Type B pancreatic cell (in vitro differentiated cells): ENCODE measurements around the gene PPIG. TPM values are rescaled to one million over a fixed set of nuclear protein-coding genes. Genes with fewer than 3 reads are reported as not detected.

Experiments used
- DNase-seq: peaks from one replicate; pipeline ENCODE4 v3.0.0; 2021; ENCODE audit warnings: mixed read lengths; ENCODE audit not compliant: unreplicated experiment; ENCODE audit errors: extremely low spot score
- H3K27ac Mint-ChIP-seq: 2 replicates; pipeline ENCODE4 v1.8.0; 2021; ENCODE audit warnings: mild to moderate bottlenecking, mixed read lengths
- H3K27me3 Mint-ChIP-seq: 2 replicates; pipeline ENCODE4 v1.8.0; 2021; ENCODE audit warnings: mixed read lengths
- H3K36me3 Mint-ChIP-seq: 2 replicates; pipeline ENCODE4 v1.8.0; 2021; ENCODE audit warnings: mixed read lengths
- H3K4me1 Mint-ChIP-seq: one replicate; pipeline ENCODE4 v1.8.0; 2021; ENCODE audit warnings: mixed read lengths; ENCODE audit not compliant: unreplicated experiment
- H3K4me3 Mint-ChIP-seq: 2 replicates; pipeline ENCODE4 v1.8.0; 2021; ENCODE audit warnings: mild to moderate bottlenecking, mixed read lengths
- H3K9me3 Mint-ChIP-seq: 2 replicates; pipeline ENCODE4 v1.8.0; 2021; ENCODE audit warnings: mixed read lengths
- total RNA-seq: library from RNA; stranded (reverse); gene quantifications from 2 replicates; pipeline ENCODE4 v1.2.1, GENCODE V29; 2021; ENCODE audit warnings: low replicate concordance
- TF ChIP-seq, protein P1 (sequence below): fragments of 200-600 bp; sonication (generic); conservative IDR thresholded peaks from 2 replicates; pipeline ENCODE4 v1.5.0; 2021; ENCODE audit warnings: antibody characterized with exemption, mild to moderate bottlenecking

PPIG gene
- total RNA-seq, 1 donor from 2014 or later: 61.4 TPM

DNA sequence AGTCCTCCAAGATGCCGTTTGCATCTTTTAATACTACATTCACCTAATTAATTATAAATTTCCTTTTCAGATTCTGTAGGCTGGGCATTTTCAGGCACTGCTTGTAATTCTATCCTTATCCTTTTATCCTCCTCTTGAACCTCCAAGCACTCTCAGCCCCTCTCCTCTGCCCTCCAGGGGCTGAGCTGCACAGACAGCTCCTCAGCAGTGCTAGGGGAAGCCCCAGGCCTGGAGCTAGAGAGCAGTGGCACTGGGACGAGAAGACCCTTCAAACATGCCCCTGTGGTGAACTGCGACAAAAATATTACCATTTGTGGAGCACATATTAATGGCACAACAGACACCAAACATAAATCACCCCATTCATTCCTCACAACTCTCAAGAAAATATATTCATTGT, 77.1 kb downstream of the PPIG start:
- TF ChIP-seq, protein P1, sequence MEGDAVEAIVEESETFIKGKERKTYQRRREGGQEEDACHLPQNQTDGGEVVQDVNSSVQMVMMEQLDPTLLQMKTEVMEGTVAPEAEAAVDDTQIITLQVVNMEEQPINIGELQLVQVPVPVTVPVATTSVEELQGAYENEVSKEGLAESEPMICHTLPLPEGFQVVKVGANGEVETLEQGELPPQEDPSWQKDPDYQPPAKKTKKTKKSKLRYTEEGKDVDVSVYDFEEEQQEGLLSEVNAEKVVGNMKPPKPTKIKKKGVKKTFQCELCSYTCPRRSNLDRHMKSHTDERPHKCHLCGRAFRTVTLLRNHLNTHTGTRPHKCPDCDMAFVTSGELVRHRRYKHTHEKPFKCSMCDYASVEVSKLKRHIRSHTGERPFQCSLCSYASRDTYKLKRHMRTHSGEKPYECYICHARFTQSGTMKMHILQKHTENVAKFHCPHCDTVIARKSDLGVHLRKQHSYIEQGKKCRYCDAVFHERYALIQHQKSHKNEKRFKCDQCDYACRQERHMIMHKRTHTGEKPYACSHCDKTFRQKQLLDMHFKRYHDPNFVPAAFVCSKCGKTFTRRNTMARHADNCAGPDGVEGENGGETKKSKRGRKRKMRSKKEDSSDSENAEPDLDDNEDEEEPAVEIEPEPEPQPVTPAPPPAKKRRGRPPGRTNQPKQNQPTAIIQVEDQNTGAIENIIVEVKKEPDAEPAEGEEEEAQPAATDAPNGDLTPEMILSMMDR: no peak
- no peak overlapping the region for H3K4me3 Mint-ChIP-seq
- no peaks in the 10 kb centered on the region for H3K36me3 Mint-ChIP-seq
- DNase-seq: no peak
- H3K27me3 Mint-ChIP-seq: no peaks in the 10 kb centered on the region
- no peaks in the 10 kb centered on the region for H3K4me1 Mint-ChIP-seq
- H3K9me3 Mint-ChIP-seq: no peaks in the 10 kb centered on the region
- H3K27ac Mint-ChIP-seq: no peak overlapping the region

DNA sequence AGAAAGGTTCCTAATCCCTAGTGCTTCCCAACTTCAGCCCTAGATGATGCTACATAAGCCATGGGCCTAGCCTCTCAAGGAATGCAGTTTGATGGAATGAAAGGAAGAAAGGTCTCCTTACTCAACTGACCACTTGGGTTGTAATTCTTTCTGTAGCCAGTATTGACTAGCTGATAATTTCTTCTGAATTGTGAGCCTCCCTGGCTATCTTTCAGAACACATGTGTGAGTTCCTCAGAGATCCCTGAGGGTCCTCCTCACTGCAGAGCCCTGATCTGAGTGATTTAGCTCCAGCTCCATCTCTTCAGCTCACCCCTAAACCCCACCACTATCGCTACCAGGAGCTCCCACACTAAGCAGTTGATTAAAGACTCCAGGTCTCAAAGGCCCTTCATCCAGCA, 78.6 kb downstream of the PPIG start:
- H3K27me3 Mint-ChIP-seq: no peaks in the 10 kb centered on the region
- H3K4me1 Mint-ChIP-seq: no peaks in the 10 kb centered on the region
- H3K4me3 Mint-ChIP-seq: no peak overlapping the region
- no peak overlapping the region for H3K27ac Mint-ChIP-seq
- no peaks in the 10 kb centered on the region for H3K36me3 Mint-ChIP-seq
- H3K9me3 Mint-ChIP-seq: no peaks in the 10 kb centered on the region
- TF ChIP-seq, protein P1: no peak
- DNase-seq: no peak

DNA sequence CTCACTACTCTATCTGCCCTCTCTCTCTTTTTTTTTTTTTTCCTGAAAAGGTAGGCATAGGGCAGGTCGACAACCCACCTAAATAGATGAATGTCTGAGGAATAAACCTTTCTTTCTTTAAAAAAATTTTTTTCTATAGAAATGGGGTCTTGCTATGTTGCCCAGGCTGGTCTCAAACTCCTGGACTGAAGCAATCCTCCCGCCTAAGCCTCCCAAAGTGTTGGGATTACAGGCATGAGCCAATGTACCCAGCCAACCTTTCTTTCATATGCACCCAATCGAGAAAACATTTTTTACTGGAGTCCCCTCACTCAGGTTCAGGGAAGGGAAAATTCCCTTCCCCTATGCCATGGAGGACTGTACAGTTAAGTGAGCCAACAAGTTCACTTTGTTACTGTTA, 79.1 kb downstream of the PPIG start:
- TF ChIP-seq, protein P1: no peak
- H3K4me3 Mint-ChIP-seq: no peak overlapping the region
- H3K4me1 Mint-ChIP-seq: no peaks in the 10 kb centered on the region
- no peaks in the 10 kb centered on the region for H3K9me3 Mint-ChIP-seq
- DNase-seq: no peak
- H3K36me3 Mint-ChIP-seq: no peaks in the 10 kb centered on the region
- H3K27ac Mint-ChIP-seq: no peak overlapping the region
- H3K27me3 Mint-ChIP-seq: no peaks in the 10 kb centered on the region

DNA sequence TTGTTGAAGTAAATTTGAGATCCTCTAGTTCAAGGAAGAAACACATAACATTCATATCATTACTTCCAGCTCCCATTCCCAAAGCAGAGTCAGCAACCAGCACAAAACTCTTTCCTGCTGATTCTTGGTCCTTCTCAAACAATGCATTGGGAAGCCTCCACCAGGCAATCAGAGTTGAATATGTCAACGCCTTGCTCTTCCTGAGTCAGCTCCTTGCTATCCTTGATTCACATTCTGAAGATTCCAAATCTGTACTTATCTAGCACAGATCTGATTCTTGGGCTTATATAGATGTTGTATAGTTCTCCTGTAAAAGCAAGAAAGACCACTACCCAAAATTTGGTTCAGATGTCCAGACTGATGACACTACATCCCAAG, 80.4 kb downstream of the PPIG start:
- TF ChIP-seq, protein P1: no peak
- Mint-ChIP-seq H3K4me1 (no peaks in the 10 kb centered on the region), H3K27ac (no peak overlapping the region), H3K4me3 (no peak overlapping the region), H3K27me3 (no peaks in the 10 kb centered on the region), H3K9me3 (no peaks in the 10 kb centered on the region), H3K36me3 (no peaks in the 10 kb centered on the region)
- DNase-seq: no peak

DNA sequence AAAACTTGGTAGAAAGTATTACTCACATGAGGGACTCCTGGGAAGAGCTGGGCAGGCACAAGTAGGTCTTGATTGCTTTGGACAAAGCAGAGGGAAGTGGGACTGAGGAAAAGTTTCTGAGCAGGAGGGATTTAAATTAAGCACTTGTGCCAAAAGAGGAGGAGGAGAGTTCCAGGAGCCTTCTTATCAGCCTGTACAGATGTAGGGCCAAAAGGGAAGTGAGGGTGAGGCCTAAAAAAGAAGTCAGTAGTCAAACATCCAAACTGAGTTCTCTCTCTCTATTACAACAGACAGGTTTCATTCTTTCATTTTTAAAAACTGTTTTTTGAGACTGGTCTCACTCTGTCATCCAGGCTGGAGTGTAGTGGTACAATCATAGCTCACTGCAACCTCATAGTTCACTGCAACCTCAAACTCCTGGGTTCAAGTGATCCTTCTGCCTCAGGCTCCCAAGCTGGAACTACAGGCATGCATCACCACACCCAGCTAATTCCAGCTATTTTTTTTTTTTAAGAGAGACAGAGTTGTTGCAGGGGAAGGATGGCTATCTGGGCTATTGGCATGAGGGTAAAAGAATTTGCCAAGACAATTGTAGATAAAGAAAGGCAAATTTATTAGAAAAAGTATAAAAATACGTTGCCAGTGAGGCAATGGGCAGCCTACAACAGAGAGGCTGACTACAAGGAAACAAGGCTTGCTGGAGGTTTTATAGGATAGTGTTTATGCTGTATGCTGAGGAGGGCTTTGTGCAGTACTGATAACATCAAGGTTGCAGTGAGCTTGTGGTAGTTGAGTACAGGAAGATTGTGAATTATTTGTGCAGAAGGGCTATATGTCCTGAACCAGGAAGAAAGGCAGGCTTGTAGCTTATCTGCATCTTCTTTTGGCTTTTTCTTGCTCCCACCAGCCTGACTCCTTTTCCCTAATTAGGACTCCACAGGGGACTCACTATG, 81.1 kb downstream of the PPIG start:
- DNase-seq: no peak
- no peak overlapping the region for H3K4me3 Mint-ChIP-seq
- TF ChIP-seq, protein P1: no peak
- H3K4me1 Mint-ChIP-seq: no peaks in the 10 kb centered on the region
- H3K9me3 Mint-ChIP-seq: no peaks in the 10 kb centered on the region
- no peak overlapping the region for H3K27ac Mint-ChIP-seq
- H3K36me3 Mint-ChIP-seq: no peaks in the 10 kb centered on the region
- H3K27me3 Mint-ChIP-seq: no peaks in the 10 kb centered on the region
